ENCODE measurements around the gene SCAMP3. TPM values are rescaled to one million over a fixed set of nuclear protein-coding genes. Genes with fewer than 3 reads are reported as not detected.

Gene SCAMP3
- total and polyA plus RNA-seq, 2 donors from 2014 or later, result 66.7 to 89.1 TPM

DNA sequence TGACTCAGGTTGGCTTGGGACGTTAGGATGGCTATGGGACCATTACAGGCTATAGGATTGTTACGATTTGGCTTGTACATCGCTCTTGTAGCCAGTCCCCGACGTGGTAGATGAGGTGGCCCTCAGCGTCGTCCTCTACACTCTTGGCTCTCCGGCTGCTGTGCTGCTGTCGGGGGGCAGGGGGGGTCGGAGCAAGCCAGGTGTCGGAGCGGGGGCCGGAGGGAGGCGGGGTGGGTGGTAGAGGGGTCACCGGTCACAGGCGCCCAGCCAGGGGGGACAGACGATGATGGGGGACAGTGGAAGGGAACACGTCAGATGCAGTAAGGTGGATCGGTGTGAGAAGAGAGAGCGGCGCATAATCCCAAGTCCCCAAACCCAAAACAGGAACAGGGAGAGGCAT is 6.5 kb upstream of the SCAMP3 start:
- Histone ChIP-seq H3K27ac (ENCODE audit: low read depth in 2 of 2, low read length in 2 of 2) (no peak overlapping the region), H3K36me3 (ENCODE audit: control insufficient read depth in 2 of 3, insufficient read depth in 3 of 3, low read length in 3 of 3) (peaks cover 8 to 60% (median 46%) of the 10 kb centered on the region in 3 donors), H3K9me3 (ENCODE audit: control insufficient read depth in 2 of 3, insufficient read depth in 1 of 3, low read length in 3 of 3) (no peaks in the 10 kb centered on the region), H3K27me3 (ENCODE audit: control insufficient read depth, insufficient read depth, low read length) (no peaks in the 10 kb centered on the region), H3K9ac (ENCODE audit: low read length in 3 of 3) (no peak overlapping the region), H3K4me1 (ENCODE audit: control insufficient read depth in 2 of 3, insufficient read depth in 2 of 3, low read depth in 1 of 3, low read length in 3 of 3) (peaks cover 0 to 6% (median 4%) of the 10 kb centered on the region in 3 donors), H3K4me3 (ENCODE audit: low read length in 3 of 3) (no peak overlapping the region)
- intact Hi-C loops (cut with DNase I), result no loop called here
- DNase-seq (peak in 1 of 5 donors; percentile 66), FAIRE-seq (no peak)
- TF ChIP-seq, protein P1, sequence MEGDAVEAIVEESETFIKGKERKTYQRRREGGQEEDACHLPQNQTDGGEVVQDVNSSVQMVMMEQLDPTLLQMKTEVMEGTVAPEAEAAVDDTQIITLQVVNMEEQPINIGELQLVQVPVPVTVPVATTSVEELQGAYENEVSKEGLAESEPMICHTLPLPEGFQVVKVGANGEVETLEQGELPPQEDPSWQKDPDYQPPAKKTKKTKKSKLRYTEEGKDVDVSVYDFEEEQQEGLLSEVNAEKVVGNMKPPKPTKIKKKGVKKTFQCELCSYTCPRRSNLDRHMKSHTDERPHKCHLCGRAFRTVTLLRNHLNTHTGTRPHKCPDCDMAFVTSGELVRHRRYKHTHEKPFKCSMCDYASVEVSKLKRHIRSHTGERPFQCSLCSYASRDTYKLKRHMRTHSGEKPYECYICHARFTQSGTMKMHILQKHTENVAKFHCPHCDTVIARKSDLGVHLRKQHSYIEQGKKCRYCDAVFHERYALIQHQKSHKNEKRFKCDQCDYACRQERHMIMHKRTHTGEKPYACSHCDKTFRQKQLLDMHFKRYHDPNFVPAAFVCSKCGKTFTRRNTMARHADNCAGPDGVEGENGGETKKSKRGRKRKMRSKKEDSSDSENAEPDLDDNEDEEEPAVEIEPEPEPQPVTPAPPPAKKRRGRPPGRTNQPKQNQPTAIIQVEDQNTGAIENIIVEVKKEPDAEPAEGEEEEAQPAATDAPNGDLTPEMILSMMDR (IDR thresholded peaks at IDR 0.05; ENCODE audit: borderline replicate concordance, extremely low read depth, insufficient read depth), result no peak

DNA sequence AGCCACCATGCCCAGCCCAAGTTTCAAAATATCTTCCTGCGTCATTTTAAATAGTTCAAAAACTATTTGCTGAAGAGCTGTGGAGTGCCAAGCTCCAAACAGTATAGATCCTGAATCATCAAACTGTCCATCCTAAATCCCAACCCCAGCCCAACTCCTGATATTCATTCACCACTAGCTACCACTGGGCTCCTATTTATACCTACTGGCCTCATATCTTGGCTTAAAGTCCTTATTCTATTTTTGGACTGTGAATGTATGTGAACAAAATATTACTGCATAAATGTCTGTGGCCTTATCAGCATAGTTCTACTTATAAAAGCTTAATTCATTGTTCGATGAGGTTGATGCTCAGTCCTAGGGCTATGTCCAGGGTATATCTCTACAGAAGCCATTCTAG is 5.2 kb upstream of the SCAMP3 start:
- Histone ChIP-seq H3K9ac (ENCODE audit: low read length in 3 of 3) (no peak overlapping the region), H3K27ac (ENCODE audit: low read depth in 2 of 2, low read length in 2 of 2) (no peak overlapping the region), H3K9me3 (ENCODE audit: control insufficient read depth in 2 of 3, insufficient read depth in 1 of 3, low read length in 3 of 3) (no peaks in the 10 kb centered on the region), H3K4me3 (ENCODE audit: low read length in 3 of 3) (no peak overlapping the region), H3K4me1 (ENCODE audit: control insufficient read depth in 2 of 3, insufficient read depth in 2 of 3, low read depth in 1 of 3, low read length in 3 of 3) (peaks cover 0 to 7% (median 3%) of the 10 kb centered on the region in 3 donors), H3K27me3 (ENCODE audit: control insufficient read depth, insufficient read depth, low read length) (no peaks in the 10 kb centered on the region), H3K36me3 (ENCODE audit: control insufficient read depth in 2 of 3, insufficient read depth in 3 of 3, low read length in 3 of 3) (peaks cover 8 to 68% (median 47%) of the 10 kb centered on the region in 3 donors)
- no peak for FAIRE-seq
- DNase-seq, result no peak
- TF ChIP-seq, protein P1 (IDR thresholded peaks at IDR 0.05; ENCODE audit: borderline replicate concordance, extremely low read depth, insufficient read depth), result no peak
- intact Hi-C loops (cut with DNase I), result no loop called here

DNA sequence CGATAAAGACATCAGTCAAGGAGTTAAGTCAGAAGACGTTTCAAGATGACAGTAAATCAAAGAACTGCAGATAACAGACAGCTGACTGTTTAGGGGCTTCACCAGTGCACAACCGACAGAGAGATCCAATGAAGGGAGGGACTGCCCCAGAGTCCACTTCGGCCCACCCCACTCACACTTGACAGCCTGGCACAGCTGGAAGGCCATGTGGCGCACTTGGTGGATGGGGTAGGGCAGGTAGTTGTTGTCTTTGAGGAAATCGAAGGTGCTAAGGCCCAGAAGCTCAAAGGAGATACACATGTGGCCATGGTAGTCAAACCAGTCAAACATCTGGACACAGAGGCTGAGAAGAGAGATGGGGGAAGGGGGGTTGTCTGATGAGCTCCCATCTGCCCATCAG is 4.4 kb upstream of the SCAMP3 start:
- FAIRE-seq, result no peak
- Histone ChIP-seq H3K36me3 (ENCODE audit: control insufficient read depth in 2 of 3, insufficient read depth in 3 of 3, low read length in 3 of 3) (peaks cover 8 to 68% (median 47%) of the 10 kb centered on the region in 3 donors), H3K9ac (ENCODE audit: low read length in 3 of 3) (no peak overlapping the region), H3K9me3 (ENCODE audit: control insufficient read depth in 2 of 3, insufficient read depth in 1 of 3, low read length in 3 of 3) (no peaks in the 10 kb centered on the region), H3K4me3 (ENCODE audit: low read length in 3 of 3) (no peak overlapping the region), H3K27me3 (ENCODE audit: control insufficient read depth, insufficient read depth, low read length) (no peaks in the 10 kb centered on the region), H3K27ac (ENCODE audit: low read depth in 2 of 2, low read length in 2 of 2) (no peak overlapping the region), H3K4me1 (ENCODE audit: control insufficient read depth in 2 of 3, insufficient read depth in 2 of 3, low read depth in 1 of 3, low read length in 3 of 3) (peaks cover 0 to 6% (median 3%) of the 10 kb centered on the region in 3 donors)
- TF ChIP-seq, protein P1 (IDR thresholded peaks at IDR 0.05; ENCODE audit: borderline replicate concordance, extremely low read depth, insufficient read depth), result no peak
- peak in 1 of 5 donors; percentile 46 for DNase-seq
- intact Hi-C loops (cut with DNase I), result no loop called here

DNA sequence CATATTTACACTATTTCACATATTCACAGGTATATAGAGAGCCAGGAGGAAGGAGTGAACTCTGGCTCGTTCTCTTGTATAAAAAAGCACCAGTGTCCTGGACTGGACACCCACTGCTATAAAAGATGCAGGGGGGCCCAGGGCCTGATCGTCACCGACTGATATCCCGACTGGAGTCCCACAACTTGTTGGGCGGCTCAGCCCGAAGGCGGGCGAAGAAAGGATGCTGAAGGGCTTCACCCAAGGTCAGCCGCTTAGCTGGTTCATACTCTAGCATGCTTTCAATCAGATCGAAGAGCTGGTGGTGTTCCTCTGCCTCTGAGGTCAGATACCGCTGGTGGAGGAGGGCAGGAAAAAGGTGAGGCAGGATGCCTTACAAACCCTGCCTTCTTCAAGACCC is 907 bp upstream of the SCAMP3 start:
- H3K27me3 ChIP-seq (ENCODE audit: control insufficient read depth, insufficient read depth, low read length), result no peaks in the 10 kb centered on the region
- peak in 1 of 5 donors; percentile 46 for DNase-seq
- H3K9ac ChIP-seq (ENCODE audit: low read length in 3 of 3), result no peak overlapping the region
- intact Hi-C loops (cut with DNase I), result no loop called here
- no peak overlapping the region for H3K4me3 ChIP-seq (ENCODE audit: low read length in 3 of 3)
- H3K36me3 ChIP-seq (ENCODE audit: control insufficient read depth in 2 of 3, insufficient read depth in 3 of 3, low read length in 3 of 3), result peaks cover 4 to 48% (median 24%) of the 10 kb centered on the region in 3 donors
- no peak for FAIRE-seq
- TF ChIP-seq, protein P1 (IDR thresholded peaks at IDR 0.05; ENCODE audit: borderline replicate concordance, extremely low read depth, insufficient read depth), result no peak
- H3K4me1 ChIP-seq (ENCODE audit: control insufficient read depth in 2 of 3, insufficient read depth in 2 of 3, low read depth in 1 of 3, low read length in 3 of 3), result peaks cover 0 to 15% (median 10%) of the 10 kb centered on the region in 3 donors
- no peaks in the 10 kb centered on the region for H3K9me3 ChIP-seq (ENCODE audit: control insufficient read depth in 2 of 3, insufficient read depth in 1 of 3, low read length in 3 of 3)
- no peak overlapping the region for H3K27ac ChIP-seq (ENCODE audit: low read depth in 2 of 2, low read length in 2 of 2)
